Activated CD8-positive, alpha-beta memory T cell treated with anti-CD3 and anti-CD28 coated beads for 48 hours (primary cell): ENCODE results near the gene ADGRB2.

Experiments used
- DNase-seq, 3 experiments: peaks; one replicate each; pipeline ENCODE4 v3.0.0-alpha.2; 2020; ENCODE audit warnings: low read depth in 2 of 3, low spot score in 2 of 3

ADGRB2 gene

DNA sequence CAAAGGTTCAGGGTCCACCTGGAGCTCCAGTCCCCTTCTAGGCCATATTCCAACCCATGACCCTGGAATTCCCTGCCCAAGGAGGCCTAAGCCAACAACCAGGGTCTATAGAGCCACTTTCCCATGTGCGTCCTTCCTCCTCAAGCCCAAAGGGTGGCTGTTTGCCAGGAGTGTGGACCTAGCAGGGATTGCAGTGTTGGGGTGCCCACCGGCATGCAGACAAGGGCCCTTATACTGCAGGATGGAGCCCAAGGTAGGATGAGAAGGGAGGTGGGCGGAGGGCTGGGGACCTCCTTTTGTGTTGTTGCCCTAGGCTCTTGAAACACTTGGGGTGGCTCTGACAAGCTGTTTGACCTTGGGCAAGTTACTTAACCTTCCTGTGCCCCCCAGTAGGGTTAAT, 19.7 kb upstream of the ADGRB2 start:
- DNase-seq: no peak

DNA sequence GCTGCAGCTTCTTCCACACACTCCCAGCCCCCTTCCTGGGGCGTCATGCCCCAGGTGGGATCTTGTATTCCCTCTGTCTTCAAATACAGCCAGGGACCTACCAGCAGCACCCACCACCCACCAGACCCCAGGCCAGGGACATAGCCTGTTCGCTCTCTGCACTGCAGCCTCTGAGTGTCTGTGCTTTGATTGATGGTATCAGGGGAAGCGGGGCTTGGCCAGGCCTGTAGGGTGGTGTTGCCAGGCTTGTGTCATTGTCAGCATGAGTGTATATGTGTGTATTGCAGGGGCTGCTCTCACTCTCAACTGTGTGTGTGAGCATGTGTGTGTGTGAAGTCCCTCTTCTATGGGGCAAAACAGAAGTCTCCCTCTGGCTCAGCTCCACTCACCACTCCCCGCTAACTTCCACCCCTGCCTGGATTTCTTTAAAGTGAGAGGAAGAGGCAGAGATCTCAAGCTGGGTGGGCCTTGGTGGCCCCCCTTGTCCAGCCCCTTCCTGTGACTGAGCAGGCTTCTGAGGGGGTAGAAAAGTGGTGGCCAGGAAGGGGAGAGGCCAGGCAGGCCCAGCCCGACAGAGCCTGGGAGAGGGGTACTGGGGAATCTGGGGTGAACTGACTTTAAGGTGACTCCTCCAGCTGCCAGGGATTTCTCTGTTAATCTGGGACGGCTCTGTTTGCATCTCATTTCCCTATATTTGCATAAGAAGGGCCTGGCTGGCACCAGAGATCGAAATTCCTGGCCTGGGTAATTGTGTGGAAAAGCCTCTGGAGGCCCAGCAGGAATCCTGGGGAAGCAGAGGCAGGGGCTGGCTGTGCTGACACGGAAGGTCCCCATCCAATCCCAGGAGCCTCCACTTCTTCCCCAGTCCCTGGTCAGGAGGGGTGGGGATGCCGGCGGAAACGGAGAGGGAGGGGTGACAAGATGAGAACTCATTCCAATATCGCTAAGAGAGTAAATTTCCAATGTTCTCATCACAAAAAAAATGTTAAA, 18.6 kb upstream of the ADGRB2 start:
- DNase-seq: no peak

DNA sequence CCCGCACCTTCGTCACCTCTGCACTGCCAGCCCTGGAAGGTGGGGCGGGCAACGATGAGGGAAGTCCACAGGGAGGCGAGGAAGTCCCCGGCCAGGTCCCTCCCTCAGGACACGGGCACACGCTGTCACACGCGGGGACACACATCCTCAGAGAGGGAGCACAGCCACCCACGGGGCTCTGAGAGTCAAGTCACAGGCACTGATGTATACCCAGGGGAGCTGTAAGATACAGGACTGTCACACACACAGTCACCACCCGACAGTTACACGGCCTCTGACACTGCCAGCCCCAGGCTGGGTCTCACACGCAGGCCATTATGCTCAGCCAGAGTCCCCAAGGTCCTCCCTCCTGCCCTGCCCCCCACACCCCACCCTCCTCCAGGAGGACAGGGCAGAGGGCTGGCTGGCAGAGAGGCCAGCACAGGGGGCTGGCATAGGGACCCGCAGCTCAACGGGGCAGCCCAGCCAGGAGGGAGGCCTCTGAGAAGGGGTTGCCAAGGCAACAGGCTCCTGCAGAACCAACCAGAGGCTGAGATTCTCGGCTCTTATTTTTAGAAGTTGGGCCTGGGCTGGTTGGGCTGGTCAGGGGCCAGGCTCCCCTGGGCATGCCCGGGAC, 17.7 kb upstream of the ADGRB2 start:
- DNase-seq: no peak

DNA sequence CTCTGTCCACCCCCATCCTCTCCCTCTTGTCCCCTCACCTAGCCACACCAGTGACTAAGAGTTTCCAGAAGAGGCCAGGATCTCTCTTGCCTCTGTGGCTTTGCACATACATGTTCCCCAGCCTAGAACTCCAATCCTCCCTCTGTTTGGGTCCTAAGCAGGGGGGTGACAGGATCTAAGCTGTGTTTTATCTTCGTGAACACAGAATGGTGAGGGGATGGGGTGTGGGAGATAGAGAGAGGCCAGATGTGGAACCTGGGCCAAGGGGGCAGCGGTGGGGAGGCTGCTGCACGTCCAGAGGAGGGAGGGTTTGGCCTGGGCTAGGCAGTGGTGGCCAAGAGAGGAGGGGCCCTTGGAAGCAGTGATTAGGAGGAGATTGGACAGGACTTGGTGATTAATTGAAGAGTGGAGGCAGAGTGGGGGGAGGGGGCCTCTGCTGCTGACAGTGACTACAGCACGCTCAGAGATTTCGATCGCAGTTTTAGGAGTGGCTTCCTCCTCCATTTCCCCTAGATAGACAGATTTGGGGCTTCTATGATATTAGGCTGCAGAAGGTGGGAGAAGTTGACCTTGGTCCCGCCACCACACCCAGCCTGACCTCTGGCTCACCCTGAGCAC, 17.1 kb upstream of the ADGRB2 start:
- DNase-seq: no peak

DNA sequence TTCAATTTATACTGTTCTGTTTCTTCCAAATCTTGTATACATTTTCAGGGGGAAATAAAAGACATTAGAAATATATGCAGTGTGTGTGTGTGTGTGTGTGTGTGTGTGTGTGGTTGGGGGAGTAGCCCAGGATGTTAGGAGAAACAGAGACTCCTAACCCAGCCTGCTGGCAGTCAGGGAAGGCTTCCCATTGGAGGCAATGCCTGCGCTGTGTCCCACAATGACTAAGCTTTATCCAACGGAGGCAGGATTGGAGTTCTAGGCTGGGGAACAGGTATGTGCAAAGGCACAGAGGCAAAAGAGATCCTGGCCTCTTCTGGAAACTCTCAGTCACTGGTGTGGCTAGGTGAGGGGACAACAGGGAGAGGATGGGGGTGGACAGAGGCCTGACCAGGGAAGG, 16.5 kb upstream of the ADGRB2 start:
- no peak for DNase-seq

DNA sequence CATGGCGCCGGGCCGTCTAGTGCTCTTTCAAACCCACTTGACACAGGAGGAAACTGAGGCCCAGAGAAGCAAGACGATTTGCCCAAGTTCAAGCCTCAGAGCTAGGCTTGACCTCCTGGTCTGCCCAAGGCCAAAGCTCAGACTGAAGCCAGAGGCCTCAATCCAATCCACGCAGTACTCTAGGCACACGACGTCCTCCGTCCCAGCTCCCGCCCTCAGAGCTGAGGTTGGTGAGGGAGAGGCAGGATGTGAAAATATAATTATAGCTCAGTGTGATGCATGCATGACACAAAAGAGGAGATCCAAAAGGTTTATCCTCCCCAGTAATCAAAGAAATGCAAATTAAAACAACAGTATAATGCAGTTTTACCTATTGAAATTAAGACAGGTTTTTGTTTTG, 15.5 kb upstream of the ADGRB2 start:
- DNase-seq: no peak

DNA sequence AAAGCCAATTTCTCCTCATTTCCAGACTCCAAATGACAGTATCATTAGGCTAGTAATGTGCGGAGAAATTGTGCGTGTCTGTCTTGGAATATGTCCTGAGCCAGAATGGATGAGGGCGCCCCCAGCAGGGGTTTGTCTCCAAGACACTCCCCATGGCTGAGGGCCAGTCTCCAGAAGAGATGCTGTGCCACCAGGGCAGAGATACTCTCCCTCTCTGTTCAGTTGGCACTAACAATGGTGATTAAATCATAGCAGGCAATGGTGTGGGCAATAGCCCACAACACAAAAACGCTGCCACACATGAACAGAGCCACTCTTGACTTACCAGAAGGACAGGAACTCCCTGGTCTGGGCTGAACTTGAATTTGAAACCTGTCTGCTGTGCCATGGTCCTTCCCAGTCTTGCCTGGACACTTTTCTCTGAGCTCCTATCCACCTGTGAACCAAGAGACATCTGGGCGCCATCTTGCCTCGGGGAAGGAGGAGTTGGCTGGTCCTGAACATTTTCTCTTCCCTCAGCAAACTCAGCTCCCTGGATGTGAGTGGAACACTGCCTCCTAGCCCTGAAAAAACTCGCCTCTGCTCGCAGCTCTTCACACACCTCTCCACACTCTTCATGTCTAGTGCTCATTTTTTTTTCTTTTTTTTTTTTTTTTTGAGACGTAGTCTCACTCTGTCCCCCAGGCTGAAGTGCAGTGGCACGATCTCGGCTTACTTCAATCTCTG, 14.8 kb upstream of the ADGRB2 start:
- DNase-seq: no peak

DNA sequence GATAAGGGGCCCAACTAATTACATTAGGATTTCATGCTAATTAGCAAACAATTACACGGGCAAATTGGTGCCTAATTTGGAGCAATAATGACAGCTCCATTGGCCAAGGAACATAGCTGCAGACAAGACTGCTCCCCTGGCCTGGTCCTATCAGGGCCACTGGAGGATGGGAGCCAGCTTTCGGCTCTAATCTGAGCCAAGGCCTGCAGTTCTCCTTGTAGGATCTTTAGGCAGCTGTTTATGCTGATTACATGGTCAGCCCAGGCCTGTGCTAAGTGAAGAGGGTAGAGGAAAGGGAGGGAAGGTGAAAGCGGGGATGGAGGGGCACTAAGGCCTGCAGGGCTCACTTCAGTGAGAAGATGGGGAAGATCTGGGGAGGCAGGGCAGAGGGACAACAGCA, 12.4 kb upstream of the ADGRB2 start:
- DNase-seq: no peak

DNA sequence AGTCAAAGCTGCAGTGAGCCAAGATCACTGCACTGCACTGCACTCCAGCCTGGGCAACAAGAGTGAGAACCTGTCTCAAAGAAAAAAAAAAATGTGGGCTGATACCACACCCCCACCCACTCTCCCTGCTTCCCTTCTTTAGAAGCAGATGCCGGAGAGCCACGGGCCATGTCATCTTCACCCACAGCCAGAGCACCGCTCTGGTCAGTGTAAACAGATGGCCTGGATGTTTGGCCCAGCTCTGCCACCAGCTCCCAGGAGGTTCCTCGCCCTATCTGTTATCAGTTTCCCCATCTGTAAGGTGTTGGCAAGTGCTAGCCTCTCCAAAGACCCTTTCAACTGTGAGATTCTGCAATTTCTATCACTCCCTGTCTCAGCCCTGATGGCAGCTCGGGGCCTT, 11.9 kb upstream of the ADGRB2 start:
- DNase-seq: no peak

DNA sequence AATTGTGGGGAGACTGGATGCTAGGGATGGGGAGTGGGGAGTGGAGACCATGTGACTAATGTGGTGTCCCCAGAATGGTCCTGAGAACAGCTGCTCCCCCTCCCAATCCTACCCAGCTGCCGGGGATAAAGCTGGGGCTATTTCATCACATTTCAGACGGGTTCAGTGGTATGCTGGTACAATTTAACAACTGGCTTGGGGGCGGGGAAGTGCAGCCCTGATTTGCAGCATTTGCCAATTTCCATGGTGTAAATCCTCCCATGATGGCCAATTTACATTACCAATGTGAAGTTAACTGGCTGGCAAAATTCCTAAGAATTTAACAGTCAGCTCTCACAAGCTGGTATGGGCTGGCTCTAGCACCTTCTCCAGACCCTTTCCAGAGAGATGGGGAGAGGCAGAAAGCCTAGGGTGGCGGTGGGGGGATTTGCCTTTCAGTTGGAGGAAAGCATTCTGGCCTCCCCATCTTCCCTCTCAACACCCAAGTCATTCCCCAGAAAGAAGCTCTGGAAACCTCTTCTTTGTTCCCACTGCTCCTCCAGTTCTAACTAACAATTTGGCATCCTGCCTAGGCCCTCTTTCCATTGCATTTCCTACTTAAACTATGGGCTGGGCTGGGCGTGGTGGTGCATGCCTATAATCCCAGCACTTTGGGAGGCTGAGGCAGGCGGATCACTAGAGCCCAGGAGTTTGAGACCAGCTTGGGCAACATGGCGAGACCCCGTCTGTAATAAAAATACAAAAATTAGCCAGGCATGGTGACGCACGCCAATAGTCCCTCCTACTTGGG, 11.3 kb upstream of the ADGRB2 start:
- DNase-seq: no peak

DNA sequence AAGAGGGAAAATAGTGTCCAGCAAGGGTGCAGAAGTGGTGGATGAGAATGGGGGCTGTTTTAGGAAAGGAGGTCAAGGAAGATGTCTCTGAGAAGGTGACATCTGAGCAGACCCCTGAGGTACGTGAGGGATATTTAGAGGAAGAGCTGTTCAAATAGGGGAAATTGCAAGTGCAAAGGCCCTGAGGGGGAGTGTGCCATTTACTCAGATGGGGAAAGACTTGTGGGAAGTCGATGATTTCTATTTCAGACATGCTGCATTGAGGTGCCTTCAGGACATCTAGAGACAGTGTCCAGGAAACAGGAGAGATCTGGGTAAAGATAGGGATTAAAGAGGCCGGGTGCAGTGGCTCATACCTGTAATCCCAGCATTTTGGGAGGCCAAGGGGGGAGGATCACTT, 10.4 kb upstream of the ADGRB2 start:
- DNase-seq: no peak

DNA sequence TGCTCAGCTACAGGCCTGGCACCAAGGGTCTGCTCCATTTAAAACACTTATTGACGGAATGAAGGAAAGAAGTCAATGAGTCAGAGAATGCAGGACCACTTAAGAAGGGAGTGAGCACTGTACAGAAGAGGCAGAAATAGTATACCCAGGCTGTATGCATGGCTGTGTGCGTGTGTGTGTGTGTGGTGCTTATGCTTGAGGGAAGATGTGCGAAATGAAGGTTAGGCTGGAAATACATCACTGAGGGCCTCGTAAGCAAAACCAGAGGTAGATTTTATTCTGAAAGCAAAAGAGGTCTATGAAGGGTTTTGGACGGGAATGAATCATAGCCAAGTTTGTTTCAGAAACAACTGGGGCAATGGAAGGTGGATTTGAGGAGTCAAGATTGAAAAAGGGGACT, 9.7 kb upstream of the ADGRB2 start:
- no peak for DNase-seq

DNA sequence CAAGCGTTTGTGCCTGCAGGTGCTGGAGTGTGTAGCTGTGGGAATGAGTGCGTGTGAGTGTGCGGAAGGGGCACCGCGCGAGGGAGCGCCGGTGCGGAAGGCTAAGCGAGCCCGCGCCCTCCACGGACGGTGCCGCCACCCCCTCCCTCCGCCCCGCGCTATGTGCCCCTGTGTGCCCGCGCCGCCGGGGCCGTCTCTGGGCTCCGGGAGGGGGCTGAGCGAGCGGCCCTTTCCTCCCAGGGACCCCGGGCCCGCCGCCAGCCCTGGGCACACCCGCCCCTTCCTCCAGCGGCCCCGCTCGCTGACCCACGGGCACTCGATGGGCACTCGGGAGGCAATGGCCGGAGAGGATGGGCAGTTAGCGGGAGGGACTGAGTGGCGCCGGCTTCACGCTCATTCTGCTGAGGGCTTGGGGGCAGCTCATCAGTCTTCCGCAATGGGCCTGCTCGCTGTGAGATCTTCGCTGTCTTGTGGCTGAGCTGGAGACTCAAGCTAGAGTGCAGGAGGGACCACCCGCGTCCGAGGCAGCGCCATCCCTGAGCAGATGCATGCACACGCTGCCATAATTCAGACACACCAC, 8.6 kb upstream of the ADGRB2 start:
- DNase-seq: no peak

DNA sequence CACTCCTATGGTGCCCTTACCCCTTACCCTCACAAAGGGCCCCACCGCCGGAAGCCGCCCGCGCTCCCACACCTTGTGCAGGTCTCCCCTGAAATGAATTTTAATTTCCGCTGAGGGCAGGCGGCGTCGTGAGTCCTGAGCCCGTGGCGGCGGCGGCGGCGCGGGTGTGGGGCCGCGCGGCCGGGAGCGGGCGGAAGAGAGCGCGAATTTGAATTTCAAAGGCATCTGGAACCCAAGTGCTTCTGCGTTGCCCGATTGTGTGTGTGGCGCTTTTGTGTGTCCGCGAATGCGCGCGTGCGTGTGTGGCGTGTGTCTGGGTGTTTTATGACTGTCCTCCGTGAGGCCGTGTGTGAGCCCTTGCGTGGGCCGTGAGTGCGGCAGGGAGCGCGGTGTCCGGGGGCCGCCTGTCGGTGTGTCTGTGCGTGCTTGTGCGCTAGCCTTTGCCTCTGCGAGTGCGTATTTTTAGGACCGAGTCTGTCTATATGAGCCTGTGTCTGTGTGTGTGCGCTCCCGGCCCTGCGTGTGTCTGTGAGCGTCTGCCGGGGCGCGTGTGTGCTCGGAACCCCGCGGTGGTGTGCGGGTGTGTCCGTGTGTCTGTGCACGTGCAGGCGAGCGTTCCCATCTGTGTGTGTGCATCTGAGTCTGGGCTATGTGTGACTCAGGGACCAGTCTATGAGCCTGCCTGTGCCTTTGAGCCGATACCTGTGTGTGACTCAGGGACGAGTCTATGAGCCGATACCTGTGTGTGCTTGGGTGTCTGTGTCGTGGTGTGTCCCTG, 7.9 kb upstream of the ADGRB2 start:
- no peak for DNase-seq

DNA sequence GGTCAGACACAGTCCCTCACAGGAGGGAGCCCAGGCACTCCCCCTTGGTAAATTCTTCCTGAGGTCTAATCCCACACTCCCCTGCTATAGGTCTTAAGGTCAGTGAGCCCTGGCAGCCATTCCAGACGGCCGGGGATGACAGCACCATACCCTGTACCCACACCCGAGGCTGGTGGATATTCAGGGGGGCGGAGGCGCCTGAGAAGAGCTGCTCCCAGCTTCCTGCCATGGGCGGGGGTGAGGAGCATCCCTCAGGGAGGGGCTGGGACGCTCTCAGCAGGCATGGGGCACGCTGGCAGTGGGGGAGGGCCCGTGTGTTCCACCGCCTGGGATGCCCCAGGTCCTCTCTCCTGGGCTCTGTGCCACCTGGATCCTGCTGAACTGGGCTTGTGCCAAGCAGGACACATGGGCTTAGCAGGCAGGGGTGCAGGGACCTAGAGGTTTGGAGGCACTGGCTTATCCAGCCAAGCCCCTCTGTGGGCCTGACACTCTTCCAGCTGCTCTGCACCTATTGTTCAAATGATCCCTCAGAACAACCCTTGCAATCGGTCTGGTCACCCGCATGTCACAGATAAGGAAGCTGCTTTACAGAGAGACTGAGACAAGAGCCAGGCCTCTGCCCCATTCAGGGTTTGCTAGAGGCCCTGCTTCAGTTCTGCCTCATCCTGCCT, 5.7 kb upstream of the ADGRB2 start:
- no peak for DNase-seq

DNA sequence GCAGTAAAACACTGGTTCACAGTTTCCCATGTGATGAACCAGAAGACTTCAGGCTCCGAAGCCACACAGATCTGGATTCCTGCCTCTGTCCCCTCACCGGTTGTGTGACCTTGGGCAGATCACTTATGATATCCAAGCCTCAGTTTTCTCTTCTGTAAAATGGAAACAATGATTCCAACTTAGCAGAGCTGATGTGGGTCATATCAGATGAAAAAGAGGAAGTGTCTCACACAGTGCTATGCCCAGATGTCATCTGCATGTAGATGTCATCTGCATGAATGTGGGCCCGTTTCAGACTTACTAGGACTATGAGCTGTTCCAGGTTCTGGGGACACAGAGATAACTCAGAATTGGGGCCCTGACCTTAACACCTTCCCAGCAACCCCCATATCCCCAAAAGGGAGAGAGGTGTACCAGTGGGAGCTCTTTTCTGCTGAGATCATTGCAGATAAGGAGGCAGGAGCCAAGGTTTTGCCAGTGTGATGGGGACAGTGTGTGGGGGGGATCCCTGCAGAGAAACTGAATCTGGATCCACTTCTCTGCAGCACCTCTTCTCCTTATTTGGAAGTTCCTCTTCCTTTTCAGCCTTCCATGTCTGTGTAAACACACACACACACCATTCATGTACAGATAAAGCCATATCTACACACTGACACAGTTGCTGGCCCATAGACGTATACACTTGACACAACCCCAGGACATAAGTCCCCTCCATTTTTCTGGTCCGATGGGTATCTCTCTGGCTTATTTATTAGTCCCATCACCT, 5.0 kb upstream of the ADGRB2 start:
- no peak for DNase-seq

DNA sequence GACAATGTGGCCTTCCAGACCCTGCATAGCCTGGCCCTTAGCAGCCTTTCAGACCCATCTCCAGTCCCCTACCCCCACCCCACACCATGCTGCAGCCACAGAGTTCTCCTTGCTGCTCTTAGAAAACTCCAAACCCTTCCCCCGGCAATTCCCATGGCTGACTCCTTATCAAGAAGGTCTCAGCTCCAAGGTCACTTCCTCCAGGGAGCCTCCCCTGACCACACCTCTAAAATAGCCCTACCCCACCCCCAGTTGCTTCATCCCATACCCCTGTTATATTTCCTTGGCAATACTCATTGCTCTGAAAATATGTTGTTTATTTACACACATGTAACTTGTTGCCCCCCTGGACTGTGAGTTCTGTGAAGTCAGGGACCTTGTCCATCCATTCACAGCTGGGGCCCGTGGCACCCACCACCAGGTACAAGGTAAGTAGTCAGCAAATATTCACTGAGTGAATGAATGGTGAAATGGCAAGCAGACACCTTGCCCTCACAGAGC, 4.3 kb upstream of the ADGRB2 start:
- no peak for DNase-seq

DNA sequence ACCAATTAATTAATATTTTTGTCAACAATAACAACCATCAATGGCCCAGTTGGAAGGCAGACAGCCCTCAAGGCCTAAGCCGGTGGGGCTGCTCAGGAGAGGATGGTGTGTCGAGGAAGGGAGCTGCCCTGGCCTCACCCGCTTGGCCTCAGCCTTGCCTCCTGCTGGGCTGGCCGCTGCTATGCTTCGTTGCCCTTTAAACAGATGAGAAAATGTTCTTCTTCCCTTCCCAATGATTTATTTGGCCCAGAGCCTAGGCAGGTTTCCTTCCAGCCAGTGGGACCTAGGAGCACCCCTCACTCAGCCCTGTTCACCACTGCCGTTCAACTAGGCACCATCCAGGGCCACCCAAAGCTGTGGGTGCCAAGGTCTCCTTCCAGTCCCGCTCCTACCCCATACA, 3.1 kb upstream of the ADGRB2 start:
- no peak for DNase-seq
